Body of pancreas (tissue), 4 donors: ENCODE results near the gene CFAP299. TPM values are rescaled to one million over a fixed set of nuclear protein-coding genes. Genes with fewer than 3 reads are reported as not detected.

ENCODE experiments used
- ATAC-seq: fragments of 150-250 bp; one replicate; pipeline ENCODE4 v1.9.1; 2016
- DNase-seq, 4 donors: peaks; one replicate each; pipeline ENCODE4 v3.0.0-alpha.2; 2019
- H3K27ac ChIP-seq, 4 donors: fragments of 200-600 bp; sonication (generic); 1 replicate in 3 of 4; 2 replicates in 1 of 4; pipeline versions ENCODE4 v1.5.1 to v1.6.1; 2016 to 2019; ENCODE audit warnings: mild to moderate bottlenecking in 1 of 4, mixed read lengths in 1 of 4, moderate library complexity in 1 of 4
- H3K27me3 ChIP-seq, 2 donors: fragments of 200-600 bp; sonication (generic); one replicate each; pipeline ENCODE4 v1.6.0; 2016; ENCODE audit warnings: mild to moderate bottlenecking in 1 of 2
- H3K36me3 ChIP-seq, 2 donors: fragments of 200-600 bp; sonication (generic); replicated peaks in 1 of 2; 2 replicates each; pipeline ENCODE4 v1.5.1; 2016; ENCODE audit warnings: low read depth in 2 of 2; ENCODE audit not compliant: insufficient read depth in 1 of 2
- H3K4me1 ChIP-seq: fragments of 200-600 bp; sonication (generic); one replicate; pipeline ENCODE4 v1.6.0; 2016
- H3K4me3 ChIP-seq, 2 donors: fragments of 200-600 bp; sonication (generic); 1 replicate in 1 of 2; 2 replicates in 1 of 2; pipeline ENCODE4 v1.5.1; 2016 to 2019
- H3K9me3 ChIP-seq, 3 donors: fragments of 200-600 bp; sonication (generic); 1 replicate in 2 of 3; 2 replicates in 1 of 3; pipeline ENCODE4 v1.5.1; 2016
- CTCF ChIP-seq, 7 experiments: fragments of 450-650 bp in 4 of 7; fragments of 200-600 bp in 3 of 7; sonication (generic) in 3 of 7; IDR thresholded peaks; one replicate each; pipeline ENCODE4 v1.5.1; 2016 to 2019; ENCODE audit warnings: antibody characterized with exemption in 7 of 7
- POLR2A ChIP-seq, 3 donors: fragments of 450-650 bp; IDR thresholded peaks; one replicate each; pipeline ENCODE4 v1.6.1; 2016; ENCODE audit warnings: antibody characterized with exemption in 3 of 3, mild to moderate bottlenecking in 2 of 3
- WGBS, 2 donors: methylation state at CpG; one replicate each; pipeline ENCODE4 v1.1.5; 2017; 5-methylcytosine and 5-hydroxymethylcytosine counted together
- intact Hi-C: fragments of 100-400 bp; cut with DNase I; formaldehyde crosslinking; loops from one replicate; pipeline ENCODE4 v1.15.1; 2023
- total RNA-seq, 2 donors: library from RNA; depleted of rRNA; stranded (reverse); fragments of >200 nt; gene quantifications; one replicate each; pipeline ENCODE4 v1.1.0, GENCODE V29; 2016

Gene CFAP299
- total RNA-seq, 2 donors from 2014 or later: not detected

DNA sequence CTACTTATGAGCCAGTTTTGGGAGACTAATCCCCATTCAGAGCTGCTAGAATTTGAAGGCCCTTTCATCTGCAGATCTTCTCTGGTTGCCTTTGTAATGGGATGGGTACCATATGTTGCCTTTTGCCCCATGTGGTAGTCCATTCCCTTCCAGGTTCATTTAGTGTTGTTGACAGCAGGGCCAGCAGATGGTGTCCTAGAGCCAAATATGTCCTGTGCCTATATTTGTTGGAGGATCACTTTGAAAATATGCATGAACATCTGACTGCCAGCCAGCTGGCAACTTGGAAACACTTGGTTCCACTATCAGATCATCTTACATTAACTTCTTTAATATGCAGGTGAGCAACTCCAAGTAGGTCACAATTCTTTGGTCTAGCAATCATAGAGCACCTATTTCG is 30.4 kb downstream of the CFAP299 start:
- TF ChIP-seq POLR2A (IDR thresholded peaks at IDR 0.05): no peak
- TF ChIP-seq CTCF (IDR thresholded peaks at IDR 0.05): peak; percentile 25 to 51 (median 43)
- H3K9me3 ChIP-seq: no peaks in the 10 kb centered on the region
- no peak overlapping the region for H3K27ac ChIP-seq
- no peaks in the 10 kb centered on the region for H3K27me3 ChIP-seq
- ATAC-seq: peak; percentile 55
- H3K36me3 ChIP-seq: no peaks in the 10 kb centered on the region
- H3K4me3 ChIP-seq: no peak overlapping the region
- intact Hi-C loops: no loop called here
- DNase-seq: peak; percentile 22 to 59 (median 42)
- no peaks in the 10 kb centered on the region for H3K4me1 ChIP-seq
- WGBS, 2 donors: 30 to 50% methylated on average over 1 of the region's 1 CpG

- no peak for DNase-seq
- Histone ChIP-seq H3K27me3 (no peaks in the 10 kb centered on the region), H3K4me1 (no peaks in the 10 kb centered on the region), H3K36me3 (no peaks in the 10 kb centered on the region), H3K9me3 (no peaks in the 10 kb centered on the region), H3K27ac (no peak overlapping the region), H3K4me3 (no peak overlapping the region)
- no peak for ATAC-seq
- intact Hi-C loops: no loop called here
- TF ChIP-seq CTCF (IDR thresholded peaks at IDR 0.05) (no peak), POLR2A (IDR thresholded peaks at IDR 0.05) (no peak)
- 65 to 74% methylated on average over 2 of the region's 2 CpGs for WGBS, 2 donors
These were observed 32.2 kb downstream of the CFAP299 start for GRCh38 chr4:80367737-80368136.

- no peak for ATAC-seq
- H3K36me3 ChIP-seq: no peaks in the 10 kb centered on the region
- H3K4me3 ChIP-seq: no peak overlapping the region
- H3K27ac ChIP-seq: no peak overlapping the region
- TF ChIP-seq POLR2A (IDR thresholded peaks at IDR 0.05): no peak
- TF ChIP-seq CTCF (IDR thresholded peaks at IDR 0.05): no peak
- no peaks in the 10 kb centered on the region for H3K27me3 ChIP-seq
- no peaks in the 10 kb centered on the region for H3K9me3 ChIP-seq
- WGBS, 2 donors: 81 to 92% methylated on average over 3 of the region's 3 CpGs
- intact Hi-C loops: loop anchor here (10.0 kb wide), 1 partner anchor 614 kb away; no protein-coding TSS in a partner anchor
- DNase-seq: no peak
- H3K4me1 ChIP-seq: no peaks in the 10 kb centered on the region
These were observed 35.1 kb downstream of the CFAP299 start for GRCh38 chr4:80370635-80371034.

- no peak overlapping the region for H3K27ac ChIP-seq
- no peak for TF ChIP-seq CTCF (IDR thresholded peaks at IDR 0.05)
- TF ChIP-seq POLR2A (IDR thresholded peaks at IDR 0.05): no peak
- WGBS, 2 donors: 74 to 77% methylated on average over 2 of the region's 2 CpGs
- no peaks in the 10 kb centered on the region for H3K9me3 ChIP-seq
- no peaks in the 10 kb centered on the region for H3K36me3 ChIP-seq
- intact Hi-C loops: loop anchor here (10.0 kb wide), 1 partner anchor 614 kb away; no protein-coding TSS in a partner anchor
- no peak for DNase-seq
- no peaks in the 10 kb centered on the region for H3K27me3 ChIP-seq
- no peaks in the 10 kb centered on the region for H3K4me1 ChIP-seq
- no peak overlapping the region for H3K4me3 ChIP-seq
- ATAC-seq: no peak
These were observed 35.5 kb downstream of the CFAP299 start for GRCh38 chr4:80371046-80371445.

DNA sequence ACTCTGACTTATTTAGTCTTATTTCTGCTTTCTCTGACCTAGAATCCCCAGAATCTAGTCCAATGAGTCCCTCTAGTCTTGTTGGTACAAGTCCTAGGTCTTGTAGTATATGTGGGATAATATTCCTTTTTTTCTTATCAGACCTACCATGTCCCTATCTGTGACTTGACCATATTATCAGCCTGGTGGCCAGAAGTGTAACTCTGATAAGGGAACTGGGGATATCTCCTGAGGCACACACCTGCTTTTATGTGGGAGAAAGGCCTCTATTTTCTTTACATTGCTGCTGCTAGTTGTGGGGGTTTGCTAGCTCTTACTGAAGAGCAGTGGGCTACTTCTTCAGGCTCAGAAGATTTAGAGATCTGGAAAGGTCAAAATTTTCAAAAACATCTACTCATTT is 38.6 kb downstream of the CFAP299 start:
- Histone ChIP-seq H3K27ac (no peak overlapping the region), H3K4me1 (no peaks in the 10 kb centered on the region), H3K4me3 (no peak overlapping the region), H3K9me3 (no peaks in the 10 kb centered on the region), H3K36me3 (no peaks in the 10 kb centered on the region), H3K27me3 (no peaks in the 10 kb centered on the region)
- TF ChIP-seq CTCF (IDR thresholded peaks at IDR 0.05): no peak
- TF ChIP-seq POLR2A (IDR thresholded peaks at IDR 0.05): no peak
- ATAC-seq: no peak
- intact Hi-C loops: loop anchor here (10.0 kb wide), 1 partner anchor 611 kb away; no protein-coding TSS in a partner anchor
- no peak for DNase-seq
